Esophagus muscularis mucosa (tissue), 4 donors: ENCODE measurements around the gene FOSL2. TPM values are rescaled to one million over a fixed set of nuclear protein-coding genes. Genes with fewer than 3 reads are reported as not detected.

Experiments used
- DNase-seq: peaks from one replicate; pipeline ENCODE4 v3.0.0-alpha.2; 2017; ENCODE audit errors: extremely low spot score
- H3K27ac ChIP-seq, 4 donors: fragments of 200-600 bp; sonication (generic); replicated peaks in 1 of 4; 1 replicate in 3 of 4; 2 replicates in 1 of 4; pipeline ENCODE4 v1.5.1; 2016 to 2019; ENCODE audit warnings: mild to moderate bottlenecking in 1 of 4
- H3K27me3 ChIP-seq, 4 donors: fragments of 200-600 bp; sonication (generic); one replicate each; pipeline versions ENCODE4 v1.5.1 to v1.6.0; 2016 to 2019
- H3K36me3 ChIP-seq, 4 donors: fragments of 200-600 bp; sonication (generic); one replicate each; pipeline ENCODE4 v1.5.1; 2016 to 2019
- H3K4me1 ChIP-seq, 4 donors: fragments of 200-600 bp; sonication (generic); one replicate each; pipeline ENCODE4 v1.5.1; 2016 to 2019
- H3K4me3 ChIP-seq, 4 donors: fragments of 200-600 bp; sonication (generic); 1 replicate in 2 of 4; 2 replicates in 2 of 4; pipeline ENCODE4 v1.5.1; 2016 to 2019; ENCODE audit warnings: mild to moderate bottlenecking in 4 of 4, moderate library complexity in 1 of 4
- H3K9me3 ChIP-seq, 4 donors: fragments of 200-600 bp; sonication (generic); 1 replicate in 3 of 4; 2 replicates in 1 of 4; pipeline ENCODE4 v1.5.1; 2016 to 2019
- EP300 ChIP-seq: sonication (generic); formaldehyde crosslinking; IDR thresholded peaks from one replicate; pipeline ENCODE4 v1.6.1; 2017; ENCODE audit warnings: antibody characterized with exemption
- POLR2A ChIP-seq: fragments of 450-650 bp; IDR thresholded peaks from one replicate; pipeline ENCODE4 v1.6.1; 2017; ENCODE audit warnings: antibody characterized with exemption, moderate library complexity, mild to moderate bottlenecking, low read depth
- POLR2AphosphoS5 ChIP-seq, 2 donors: sonication (generic); formaldehyde crosslinking; IDR thresholded peaks; one replicate each; pipeline ENCODE4 v1.6.1; 2017; ENCODE audit warnings: antibody characterized with exemption in 2 of 2
- WGBS: methylation state at CpG from one replicate; pipeline ENCODE4 v1.1.5; 2018; 5-methylcytosine and 5-hydroxymethylcytosine counted together
- intact Hi-C: fragments of 100-400 bp; cut with DNase I; formaldehyde crosslinking; loops from one replicate; pipeline ENCODE4 v1.15.1; 2023
- total RNA-seq, 4 donors: library from RNA; depleted of rRNA; stranded (reverse); fragments of >200 nt; gene quantifications; one replicate each; pipeline versions ENCODE4 v1.1.0 to v1.2.1, GENCODE V29; 2016
- TF ChIP-seq, protein P1 (sequence below), 3 experiments: fragments of 200-600 bp in 2 of 3; fragments of 450-650 bp in 1 of 3; sonication (generic) in 2 of 3; IDR thresholded peaks; one replicate each; pipeline ENCODE4 v1.5.1; 2017 to 2019; ENCODE audit warnings: antibody characterized with exemption in 3 of 3, mild to moderate bottlenecking in 2 of 3, moderate library complexity in 1 of 3

The FOSL2 gene
- total RNA-seq, 4 donors from 2014 or later = 68.9 to 332 (median 176) TPM

DNA sequence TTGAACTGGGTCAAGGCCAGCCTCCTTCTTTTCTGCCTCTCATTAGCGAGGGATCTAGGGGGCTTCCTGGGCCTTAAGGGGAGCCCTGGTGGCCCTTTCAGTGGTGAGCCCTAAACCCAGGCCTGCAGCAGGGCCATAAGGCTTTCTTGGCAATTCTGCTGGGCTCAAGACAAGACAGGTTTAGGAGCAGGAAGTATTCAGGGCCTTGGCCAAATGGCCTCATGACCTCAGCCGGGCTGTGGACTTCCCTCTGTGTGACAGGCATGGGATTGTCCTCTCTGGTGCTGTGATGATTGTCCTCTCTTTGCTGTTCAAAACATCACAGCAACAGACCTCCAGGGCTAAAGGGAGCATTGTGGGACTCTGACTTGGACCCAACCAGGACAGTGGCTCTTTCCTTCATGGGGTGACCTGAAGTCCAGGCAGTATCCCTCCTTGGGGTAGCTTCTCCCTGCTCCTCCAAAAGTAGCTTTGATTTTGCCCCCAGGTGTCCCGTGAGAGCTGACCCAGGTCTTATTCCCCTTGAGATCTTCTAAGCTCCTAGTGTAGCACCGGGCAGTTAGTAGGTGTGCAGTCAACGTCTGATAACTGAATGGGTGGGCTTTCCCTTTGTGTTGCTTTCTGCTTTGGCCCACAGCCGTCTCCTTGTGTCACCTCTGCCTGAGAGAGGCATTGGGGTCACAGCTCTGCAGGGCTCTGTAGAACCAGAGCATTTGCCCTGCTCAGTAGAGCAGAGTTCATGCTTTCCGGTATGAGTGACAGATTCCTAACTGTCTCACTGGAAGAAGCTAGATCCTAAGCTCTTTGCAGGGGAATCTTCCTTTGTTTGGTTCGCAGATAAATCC, 14.7 kb downstream of the FOSL2 start:
- intact Hi-C loops = no loop called here
- TF ChIP-seq, protein P1, sequence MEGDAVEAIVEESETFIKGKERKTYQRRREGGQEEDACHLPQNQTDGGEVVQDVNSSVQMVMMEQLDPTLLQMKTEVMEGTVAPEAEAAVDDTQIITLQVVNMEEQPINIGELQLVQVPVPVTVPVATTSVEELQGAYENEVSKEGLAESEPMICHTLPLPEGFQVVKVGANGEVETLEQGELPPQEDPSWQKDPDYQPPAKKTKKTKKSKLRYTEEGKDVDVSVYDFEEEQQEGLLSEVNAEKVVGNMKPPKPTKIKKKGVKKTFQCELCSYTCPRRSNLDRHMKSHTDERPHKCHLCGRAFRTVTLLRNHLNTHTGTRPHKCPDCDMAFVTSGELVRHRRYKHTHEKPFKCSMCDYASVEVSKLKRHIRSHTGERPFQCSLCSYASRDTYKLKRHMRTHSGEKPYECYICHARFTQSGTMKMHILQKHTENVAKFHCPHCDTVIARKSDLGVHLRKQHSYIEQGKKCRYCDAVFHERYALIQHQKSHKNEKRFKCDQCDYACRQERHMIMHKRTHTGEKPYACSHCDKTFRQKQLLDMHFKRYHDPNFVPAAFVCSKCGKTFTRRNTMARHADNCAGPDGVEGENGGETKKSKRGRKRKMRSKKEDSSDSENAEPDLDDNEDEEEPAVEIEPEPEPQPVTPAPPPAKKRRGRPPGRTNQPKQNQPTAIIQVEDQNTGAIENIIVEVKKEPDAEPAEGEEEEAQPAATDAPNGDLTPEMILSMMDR (IDR thresholded peaks at IDR 0.05) = no peak
- TF ChIP-seq EP300 (no peak), POLR2AphosphoS5 (IDR thresholded peaks at IDR 0.05) (no peak), POLR2A (no peak)
- peaks cover 87 to 100% (median 100%) of the 10 kb centered on the region in 4 donors for H3K36me3 ChIP-seq
- H3K4me1 ChIP-seq = peaks cover 64 to 91% (median 84%) of the 10 kb centered on the region in 4 donors
- H3K27ac ChIP-seq = peak overlapping the region; percentile 56 to 73 (median 65)
- WGBS = 71% methylated on average over 7 of the region's 8 CpGs
- H3K4me3 ChIP-seq = no peak overlapping the region
- no peaks in the 10 kb centered on the region for H3K9me3 ChIP-seq
- DNase-seq = no peak
- no peaks in the 10 kb centered on the region for H3K27me3 ChIP-seq

DNA sequence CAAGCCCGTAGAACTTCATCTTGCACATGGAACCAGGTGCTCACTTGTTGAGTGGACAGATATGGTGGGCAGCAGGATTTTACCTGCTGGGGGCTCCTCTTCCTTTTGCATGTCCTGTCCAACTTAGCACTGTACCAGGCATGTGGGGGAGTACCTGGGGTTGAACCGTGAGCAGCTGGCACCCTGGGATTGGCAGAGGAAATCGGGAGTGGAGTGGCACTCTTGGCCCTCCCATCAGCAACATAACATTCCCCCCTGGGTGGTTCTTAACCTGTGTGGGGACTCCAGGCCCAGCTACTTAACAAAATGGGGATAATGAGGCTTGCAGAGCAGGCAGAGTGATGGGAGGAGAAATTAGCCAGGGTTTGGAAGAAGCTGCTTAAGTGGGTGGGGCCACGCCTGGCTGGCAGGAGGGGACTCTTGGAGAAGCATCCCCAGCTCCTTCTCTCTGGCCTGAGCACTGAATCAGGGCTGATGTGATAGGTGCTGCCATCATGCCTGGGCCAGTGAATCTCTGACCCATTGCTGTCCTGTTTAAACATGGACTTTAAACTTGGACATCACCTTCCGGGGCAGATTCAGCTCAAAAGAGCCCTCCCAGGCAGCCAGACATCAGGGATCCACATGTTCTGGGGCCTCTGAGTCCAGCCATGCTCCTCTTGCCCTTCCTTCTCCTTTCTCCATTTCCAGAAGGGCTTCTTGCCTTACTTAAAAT, 15.5 kb downstream of the FOSL2 start:
- peak overlapping the region in 3 of 4 donors; percentile 32 to 73 (median 38) for H3K27ac ChIP-seq
- H3K4me1 ChIP-seq = peaks cover 64 to 91% (median 84%) of the 10 kb centered on the region in 4 donors
- H3K27me3 ChIP-seq = no peaks in the 10 kb centered on the region
- no peak for DNase-seq
- WGBS = 87% methylated on average over 5 of the region's 5 CpGs
- intact Hi-C loops = no loop called here
- H3K4me3 ChIP-seq = no peak overlapping the region
- H3K36me3 ChIP-seq = peaks cover 94 to 100% (median 100%) of the 10 kb centered on the region in 4 donors
- TF ChIP-seq POLR2A = no peak
- no peak for TF ChIP-seq EP300
- no peak for TF ChIP-seq POLR2AphosphoS5 (IDR thresholded peaks at IDR 0.05)
- TF ChIP-seq, protein P1 (IDR thresholded peaks at IDR 0.05) = no peak
- no peaks in the 10 kb centered on the region for H3K9me3 ChIP-seq

DNA sequence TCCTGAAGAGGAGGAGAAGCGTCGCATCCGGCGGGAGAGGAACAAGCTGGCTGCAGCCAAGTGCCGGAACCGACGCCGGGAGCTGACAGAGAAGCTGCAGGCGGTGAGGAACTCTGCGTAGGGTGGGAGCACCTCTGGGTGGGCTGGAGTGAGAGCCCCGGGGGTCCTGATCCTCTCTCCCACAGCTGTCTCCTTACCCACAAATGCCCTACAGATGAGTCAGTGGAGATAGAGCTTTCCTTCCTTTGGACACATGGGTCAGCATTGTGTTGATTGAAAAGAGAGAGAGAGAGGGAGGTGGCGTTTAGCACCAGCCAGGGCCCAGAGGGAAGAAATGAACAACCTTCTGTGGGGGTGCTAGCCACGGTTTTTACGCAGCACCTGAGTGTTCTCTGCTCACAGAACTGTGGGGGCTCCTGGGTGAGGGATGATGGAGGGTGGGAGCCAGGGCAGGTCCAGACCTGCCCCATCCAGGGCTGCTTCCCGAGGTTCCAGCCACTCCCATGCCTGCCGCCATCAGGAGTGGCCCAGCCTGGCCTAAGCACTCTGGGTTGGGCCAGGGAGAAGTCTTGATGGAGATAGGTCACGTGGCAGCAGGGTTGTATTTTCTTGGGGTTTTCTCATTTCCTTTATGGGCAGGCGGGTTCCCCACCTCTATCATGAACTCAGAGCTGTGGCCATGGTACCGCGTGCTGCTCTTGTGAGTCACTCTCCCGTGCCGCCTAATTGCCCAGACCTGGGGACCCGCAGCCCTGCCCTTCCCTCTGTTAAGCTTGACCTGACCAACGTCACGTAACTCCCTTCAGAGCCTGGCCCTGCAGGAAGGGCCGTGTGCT, 16.3 kb downstream of the FOSL2 start:
- 79% methylated on average over 26 of the region's 26 CpGs for WGBS
- H3K36me3 ChIP-seq = peaks cover 98 to 100% (median 100%) of the 10 kb centered on the region in 4 donors
- TF ChIP-seq, protein P1 (IDR thresholded peaks at IDR 0.05) = no peak
- TF ChIP-seq EP300 (no peak), POLR2A (no peak), POLR2AphosphoS5 (IDR thresholded peaks at IDR 0.05) (no peak)
- peak overlapping the region; percentile 26 to 46 (median 35) for H3K27ac ChIP-seq
- H3K27me3 ChIP-seq = no peaks in the 10 kb centered on the region
- intact Hi-C loops = no loop called here
- DNase-seq = no peak
- H3K9me3 ChIP-seq = no peaks in the 10 kb centered on the region
- peaks cover 64 to 91% (median 84%) of the 10 kb centered on the region in 4 donors for H3K4me1 ChIP-seq
- H3K4me3 ChIP-seq = no peak overlapping the region

DNA sequence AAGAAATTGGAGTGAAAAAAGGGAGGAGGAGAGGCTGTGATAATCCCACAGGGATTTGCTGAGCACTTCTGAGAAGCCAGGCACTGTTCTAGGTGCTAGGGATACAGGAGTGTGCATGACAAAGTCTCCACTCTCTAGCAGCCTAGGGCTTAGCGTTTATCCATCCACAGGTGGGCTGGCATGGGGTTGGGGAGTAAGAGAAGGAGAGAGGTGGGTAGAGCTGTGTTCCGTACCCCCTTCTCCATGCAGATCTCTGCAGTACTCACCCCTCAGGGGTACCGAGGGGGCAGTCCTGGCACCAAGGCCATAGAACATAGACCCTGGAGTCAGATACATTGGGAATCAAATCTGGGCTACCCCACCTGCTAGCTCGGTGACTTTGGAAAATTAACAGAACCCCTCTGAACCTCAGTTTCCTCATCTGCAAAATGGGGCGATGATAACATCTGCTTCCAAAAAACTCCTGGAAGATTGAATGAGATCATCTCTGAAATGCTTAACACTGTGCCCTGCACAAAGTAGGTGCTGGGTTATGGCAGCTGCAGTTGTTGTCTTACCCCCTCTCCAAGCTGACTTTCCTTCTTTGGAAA, 18.6 kb downstream of the FOSL2 start:
- Histone ChIP-seq H3K9me3 (no peaks in the 10 kb centered on the region), H3K36me3 (peaks cover 84 to 100% (median 100%) of the 10 kb centered on the region in 4 donors), H3K4me1 (peaks cover 49 to 88% (median 77%) of the 10 kb centered on the region in 4 donors), H3K27me3 (no peaks in the 10 kb centered on the region), H3K27ac (peak overlapping the region in 1 of 4 donors; percentile 32), H3K4me3 (no peak overlapping the region)
- WGBS = 94% methylated on average over 5 of the region's 5 CpGs
- no peak for DNase-seq
- no peak for TF ChIP-seq POLR2AphosphoS5 (IDR thresholded peaks at IDR 0.05)
- TF ChIP-seq POLR2A = no peak
- TF ChIP-seq, protein P1 (IDR thresholded peaks at IDR 0.05) = no peak
- intact Hi-C loops = no loop called here
